ENCODE measurements around the gene RBM5.

The RBM5 gene

DNA sequence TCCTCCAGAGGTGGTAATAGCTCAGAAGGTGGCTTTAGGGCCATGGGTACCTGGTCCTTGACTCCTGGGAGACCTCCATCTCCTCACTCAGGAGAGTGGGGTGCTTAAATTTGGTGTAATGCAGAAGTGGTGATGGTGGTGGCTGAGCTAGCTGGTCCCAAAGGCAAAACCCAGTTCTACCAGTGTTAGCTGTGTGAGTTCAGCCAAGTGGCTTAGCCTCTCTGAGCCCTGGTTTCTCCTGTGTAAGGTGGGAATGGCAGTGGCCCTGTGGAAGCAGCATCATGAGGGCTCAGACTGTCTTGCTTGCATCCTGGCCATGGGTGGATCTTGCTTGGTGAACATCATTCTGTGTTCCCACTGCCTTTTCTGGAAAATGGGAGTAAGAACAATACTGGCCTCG, 75.8 kb downstream of the RBM5 start:
- TF ChIP-seq CTCF (IDR thresholded peaks at IDR 0.05; ENCODE audit: low read depth, low read length), result no peak
- DNase-seq (ENCODE audit: low read depth, low spot score), result no peak
- no peak overlapping the region for H3K4me3 ChIP-seq (ENCODE audit: low read depth, low read length)
- in situ Hi-C loops (cut with HindIII; ENCODE audit: low sequenced_read_pairs), result no loop called here

- H3K4me3 ChIP-seq (ENCODE audit: low read depth, low read length), result no peak overlapping the region
- DNase-seq (ENCODE audit: low read depth, low spot score), result peak; percentile 56
- no peak for TF ChIP-seq CTCF (IDR thresholded peaks at IDR 0.05; ENCODE audit: low read depth, low read length)
- in situ Hi-C loops (cut with HindIII; ENCODE audit: low sequenced_read_pairs), result no loop called here
These were observed 76.5 kb downstream of the RBM5 start for GRCh38 chr3:50164984-50165909.

DNA sequence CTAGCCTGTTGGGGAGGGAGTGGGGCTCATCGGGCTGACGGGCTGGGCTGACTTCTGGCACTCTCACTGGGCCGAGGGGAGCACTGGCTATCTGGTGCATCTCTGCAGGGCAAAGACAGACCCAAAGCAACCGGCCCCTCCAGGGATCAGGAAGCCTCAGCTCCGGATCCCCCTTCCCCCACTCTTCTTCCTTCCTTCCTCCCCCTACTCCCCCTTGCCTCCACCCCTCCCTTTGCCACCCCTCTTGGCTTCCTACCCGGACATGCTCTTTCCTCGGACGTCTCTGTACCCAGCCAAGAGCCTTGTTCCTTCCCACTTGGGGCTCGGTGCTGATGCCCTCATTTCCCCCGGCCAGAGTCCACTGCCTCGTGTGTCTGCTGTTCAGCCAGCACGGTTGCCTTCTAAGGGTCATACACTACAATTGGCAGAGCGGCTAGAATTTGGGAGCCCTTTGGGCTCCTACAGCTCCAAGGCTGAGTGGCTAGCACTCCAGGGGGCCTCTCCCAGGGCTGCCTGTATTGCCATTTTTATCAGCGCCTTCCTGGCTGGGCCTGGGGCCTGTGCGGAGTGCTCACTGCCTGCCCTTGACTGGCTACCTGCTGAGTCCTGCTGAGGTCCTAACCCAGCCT, 77.3 kb downstream of the RBM5 start:
- H3K4me3 ChIP-seq (ENCODE audit: low read depth, low read length), result no peak overlapping the region
- TF ChIP-seq CTCF (IDR thresholded peaks at IDR 0.05; ENCODE audit: low read depth, low read length), result no peak
- in situ Hi-C loops (cut with HindIII; ENCODE audit: low sequenced_read_pairs), result no loop called here
- DNase-seq (ENCODE audit: low read depth, low spot score), result no peak

DNA sequence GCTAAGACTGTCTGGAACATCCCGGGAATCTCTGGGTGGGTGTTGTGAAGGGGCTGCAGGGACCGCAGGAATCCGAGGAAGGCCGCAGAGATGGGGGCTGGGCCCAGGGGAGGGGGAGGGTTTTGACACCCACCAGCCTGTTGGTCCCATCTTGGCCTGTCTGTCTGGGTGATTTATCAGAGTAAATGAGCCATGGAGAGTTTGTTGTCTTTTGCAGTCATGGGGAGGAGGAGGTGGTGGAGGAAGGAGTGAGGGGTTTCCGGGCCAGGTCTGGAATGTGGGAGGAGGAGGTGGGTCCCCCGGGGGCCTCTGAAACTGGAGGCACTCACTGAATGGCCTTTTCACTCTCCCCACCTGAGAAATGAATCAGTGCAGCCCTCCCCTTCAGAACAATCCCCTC, 77.9 kb downstream of the RBM5 start:
- H3K4me3 ChIP-seq (ENCODE audit: low read depth, low read length), result no peak overlapping the region
- no peak for TF ChIP-seq CTCF (IDR thresholded peaks at IDR 0.05; ENCODE audit: low read depth, low read length)
- in situ Hi-C loops (cut with HindIII; ENCODE audit: low sequenced_read_pairs), result no loop called here
- DNase-seq (ENCODE audit: low read depth, low spot score), result no peak

GRCh38 chr3:50167069-50167840, 78.5 kb downstream of the RBM5 start:
- no peak overlapping the region for H3K4me3 ChIP-seq (ENCODE audit: low read depth, low read length)
- no peak for DNase-seq (ENCODE audit: low read depth, low spot score)
- TF ChIP-seq CTCF (IDR thresholded peaks at IDR 0.05; ENCODE audit: low read depth, low read length), result no peak
- in situ Hi-C loops (cut with HindIII; ENCODE audit: low sequenced_read_pairs), result no loop called here

GRCh38 chr3:50167841-50168209, 79.1 kb downstream of the RBM5 start:
- DNase-seq (ENCODE audit: low read depth, low spot score), result no peak
- no peak overlapping the region for H3K4me3 ChIP-seq (ENCODE audit: low read depth, low read length)
- no peak for TF ChIP-seq CTCF (IDR thresholded peaks at IDR 0.05; ENCODE audit: low read depth, low read length)
- in situ Hi-C loops (cut with HindIII; ENCODE audit: low sequenced_read_pairs), result no loop called here
